OCI-LY3 (cell line): ENCODE data around the gene PABPC4L.

Experiments used
- EZH2phosphoT487 ChIP-seq: fragments of 200-600 bp; shearing (Covaris generic); IDR thresholded peaks from 2 replicates; pipeline ENCODE4 v1.6.1; 2018; ENCODE audit warnings: antibody characterized with exemption, mixed run types, low read depth
- TF ChIP-seq, protein P1 (sequence below): fragments of 200-600, 300-600 bp; sonication (generic); IDR thresholded peaks from 2 replicates; pipeline ENCODE4 v1.5.1; 2014; ENCODE audit warnings: antibody characterized with exemption, low read length, low read depth

DNA sequence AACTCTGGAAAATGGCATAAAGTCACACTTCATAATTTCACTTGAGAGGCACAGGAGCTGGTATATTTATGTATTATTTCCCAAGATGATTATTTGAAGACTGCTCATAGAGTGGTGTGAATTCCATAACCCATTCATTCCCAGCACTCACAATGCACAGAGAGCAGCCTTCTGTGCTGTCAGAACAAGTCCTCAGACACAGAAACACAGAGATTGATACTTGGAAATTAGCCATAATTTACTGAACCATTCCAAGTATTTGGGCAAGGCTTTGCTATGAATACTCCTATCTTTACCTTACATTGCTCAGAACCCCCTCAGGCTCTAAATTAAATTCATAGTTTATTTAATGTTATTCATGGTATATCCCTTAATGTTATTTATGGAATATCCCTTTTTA, 53.6 kb downstream of the PABPC4L start:
- TF ChIP-seq, protein P1, sequence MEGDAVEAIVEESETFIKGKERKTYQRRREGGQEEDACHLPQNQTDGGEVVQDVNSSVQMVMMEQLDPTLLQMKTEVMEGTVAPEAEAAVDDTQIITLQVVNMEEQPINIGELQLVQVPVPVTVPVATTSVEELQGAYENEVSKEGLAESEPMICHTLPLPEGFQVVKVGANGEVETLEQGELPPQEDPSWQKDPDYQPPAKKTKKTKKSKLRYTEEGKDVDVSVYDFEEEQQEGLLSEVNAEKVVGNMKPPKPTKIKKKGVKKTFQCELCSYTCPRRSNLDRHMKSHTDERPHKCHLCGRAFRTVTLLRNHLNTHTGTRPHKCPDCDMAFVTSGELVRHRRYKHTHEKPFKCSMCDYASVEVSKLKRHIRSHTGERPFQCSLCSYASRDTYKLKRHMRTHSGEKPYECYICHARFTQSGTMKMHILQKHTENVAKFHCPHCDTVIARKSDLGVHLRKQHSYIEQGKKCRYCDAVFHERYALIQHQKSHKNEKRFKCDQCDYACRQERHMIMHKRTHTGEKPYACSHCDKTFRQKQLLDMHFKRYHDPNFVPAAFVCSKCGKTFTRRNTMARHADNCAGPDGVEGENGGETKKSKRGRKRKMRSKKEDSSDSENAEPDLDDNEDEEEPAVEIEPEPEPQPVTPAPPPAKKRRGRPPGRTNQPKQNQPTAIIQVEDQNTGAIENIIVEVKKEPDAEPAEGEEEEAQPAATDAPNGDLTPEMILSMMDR: no peak
- TF ChIP-seq EZH2phosphoT487: no peak
